ENCODE data around the gene SHISA9.

SHISA9 gene

GRCh38 chr16:12971241-12971640 is 69.8 kb downstream of the SHISA9 start:
- no peak for TF ChIP-seq CTCF (conservative IDR thresholded peaks at IDR 0.05; ENCODE audit: low read depth, low read length)
- H3K4me3 ChIP-seq (ENCODE audit: low read depth, low read length), result no peak overlapping the region
- peak; percentile 2 for DNase-seq (ENCODE audit: low read depth)

- no peak overlapping the region for H3K4me3 ChIP-seq (ENCODE audit: low read depth, low read length)
- no peak for TF ChIP-seq CTCF (conservative IDR thresholded peaks at IDR 0.05; ENCODE audit: low read depth, low read length)
- no peak for DNase-seq (ENCODE audit: low read depth)
Measured at GRCh38 chr16:12972246-12972645, 70.8 kb downstream of the SHISA9 start.

- DNase-seq (ENCODE audit: low read depth), result no peak
- no peak overlapping the region for H3K4me3 ChIP-seq (ENCODE audit: low read depth, low read length)
- no peak for TF ChIP-seq CTCF (conservative IDR thresholded peaks at IDR 0.05; ENCODE audit: low read depth, low read length)
Measured at GRCh38 chr16:12975766-12976165, 74.4 kb downstream of the SHISA9 start.

- no peak overlapping the region for H3K4me3 ChIP-seq (ENCODE audit: low read depth, low read length)
- TF ChIP-seq CTCF (conservative IDR thresholded peaks at IDR 0.05; ENCODE audit: low read depth, low read length), result no peak
- no peak for DNase-seq (ENCODE audit: low read depth)
Measured at GRCh38 chr16:12976496-12976895, 75.1 kb downstream of the SHISA9 start.

GRCh38 chr16:12976936-12977335 is 75.5 kb downstream of the SHISA9 start:
- DNase-seq (ENCODE audit: low read depth), result no peak
- H3K4me3 ChIP-seq (ENCODE audit: low read depth, low read length), result no peak overlapping the region
- TF ChIP-seq CTCF (conservative IDR thresholded peaks at IDR 0.05; ENCODE audit: low read depth, low read length), result no peak

- no peak for TF ChIP-seq CTCF (conservative IDR thresholded peaks at IDR 0.05; ENCODE audit: low read depth, low read length)
- H3K4me3 ChIP-seq (ENCODE audit: low read depth, low read length), result no peak overlapping the region
- no peak for DNase-seq (ENCODE audit: low read depth)
Measured at GRCh38 chr16:12985516-12985915, 84.1 kb downstream of the SHISA9 start.

GRCh38 chr16:12988071-12988470 is 86.7 kb downstream of the SHISA9 start:
- no peak for TF ChIP-seq CTCF (conservative IDR thresholded peaks at IDR 0.05; ENCODE audit: low read depth, low read length)
- no peak for DNase-seq (ENCODE audit: low read depth)
- H3K4me3 ChIP-seq (ENCODE audit: low read depth, low read length), result no peak overlapping the region

Measured in choroid plexus epithelial cell (primary cell).